ENCODE results near the gene NKX3-2. TPM values are rescaled to one million over a fixed set of nuclear protein-coding genes. Genes with fewer than 3 reads are reported as not detected.

The NKX3-2 gene
- total RNA-seq, 1 experiment from 2014 or later = 1.4 TPM

GRCh38 chr4:13555325-13555724 is 11.0 kb upstream of the NKX3-2 start (continued):
- TF ChIP-seq SIN3A (IDR thresholded peaks at IDR 0.05; ENCODE audit: low read depth) (no peak), ZNF274 (IDR thresholded peaks at IDR 0.05; ENCODE audit: low read depth, low read length) (no peak), ZFX (IDR thresholded peaks at IDR 0.05) (no peak), FOSL1 (IDR thresholded peaks at IDR 0.05; ENCODE audit: low read depth) (no peak), POLR2A (IDR thresholded peaks at IDR 0.05; ENCODE audit: borderline replicate concordance, extremely low read depth, insufficient read depth, insufficient read length) (no peak), ELF1 (IDR thresholded peaks at IDR 0.05; ENCODE audit: borderline replicate concordance, low read depth) (no peak), EGR1 (IDR thresholded peaks at IDR 0.05; ENCODE audit: low read depth) (no peak), REST (IDR thresholded peaks at IDR 0.05; ENCODE audit: low read depth) (no peak), YY1 (IDR thresholded peaks at IDR 0.05; ENCODE audit: extremely low read depth, insufficient replicate concordance, low read depth, low read length) (no peak)

- Histone ChIP-seq H3K4me1 (ENCODE audit: control insufficient read depth in 1 of 2, insufficient read depth in 2 of 2, low read length in 2 of 2) (peaks cover 0 to 14% of the 10 kb centered on the region in 2 experiments; a peak in 2 of 4 replicates), H3K27ac (ENCODE audit: low read depth, low read length) (no peak overlapping the region), H3K4me3 (replicated peaks in 1 of 2; ENCODE audit: low read depth in 1 of 2, low read length in 2 of 2) (no peak overlapping the region), H3K9me2 (ENCODE audit: insufficient read depth) (no peaks in the 10 kb centered on the region), H3K27me3 (ENCODE audit: insufficient read depth, low read length) (no peaks in the 10 kb centered on the region), H3K36me3 (ENCODE audit: control insufficient read depth in 1 of 2, insufficient read depth in 2 of 2, low read length in 2 of 2) (no peaks in the 10 kb centered on the region), H3K79me2 (ENCODE audit: insufficient read depth, low read length) (no peaks in the 10 kb centered on the region), H4K20me1 (ENCODE audit: insufficient read depth) (no peaks in the 10 kb centered on the region), H3K4me2 (ENCODE audit: low read length) (no peak overlapping the region), H2AFZ (ENCODE audit: low read depth, low read length, poor library complexity, severe bottlenecking) (no peak overlapping the region), H3K9me3 (ENCODE audit: control insufficient read depth in 1 of 2, insufficient read depth in 1 of 2, low read depth in 1 of 2, low read length in 2 of 2) (no peaks in the 10 kb centered on the region), H3K9ac (ENCODE audit: low read length) (no peak overlapping the region)
- CTCF ChIA-PET = no interaction called here
- TF ChIP-seq RAD21 (IDR thresholded peaks at IDR 0.05; ENCODE audit: low read depth) (no peak), FOSL1 (IDR thresholded peaks at IDR 0.05; ENCODE audit: low read depth) (no peak), ZBTB33 (IDR thresholded peaks at IDR 0.05; ENCODE audit: extremely low read depth, insufficient replicate concordance, low read length) (no peak), EZH2phosphoT487 (IDR thresholded peaks at IDR 0.05; ENCODE audit: borderline replicate concordance) (no peak), POLR2AphosphoS5 (IDR thresholded peaks at IDR 0.05; ENCODE audit: low read depth, low read length) (no peak), SRF (IDR thresholded peaks at IDR 0.05; ENCODE audit: low read depth) (no peak), YY1 (IDR thresholded peaks at IDR 0.05; ENCODE audit: extremely low read depth, insufficient replicate concordance, low read depth, low read length) (no peak), ZFX (IDR thresholded peaks at IDR 0.05) (no peak), CTCF (IDR thresholded peaks at IDR 0.05 in 2 of 3, conservative IDR thresholded peaks at IDR 0.05 in 1 of 3; ENCODE audit: borderline replicate concordance in 1 of 3, insufficient read depth in 1 of 3, low read depth in 2 of 3, low read length in 2 of 3) (no peak), MAX (IDR thresholded peaks at IDR 0.05) (no peak), SIN3A (IDR thresholded peaks at IDR 0.05; ENCODE audit: low read depth) (no peak), POLR2A (IDR thresholded peaks at IDR 0.05; ENCODE audit: borderline replicate concordance, extremely low read depth, insufficient read depth, insufficient read length) (no peak), SP1 (IDR thresholded peaks at IDR 0.05; ENCODE audit: low read depth) (no peak)
- DNase-seq (ENCODE audit: low read depth, low spot score) (no peak), ATAC-seq (no peak)
- no TSS peak for BruUV-seq (replicated peaks)
- RAD21 ChIA-PET (ENCODE audit: low non-redundant PET in 1 of 2, low total read pairs in 2 of 2, uncharacterized antibody in 2 of 2, unreplicated experiment in 2 of 2) = no interaction called here
- POLR2A ChIA-PET = no interaction called here
- intact Hi-C loops (cut with micrococcal nuclease) = no loop called here
Observed at GRCh38 chr4:13553081-13553480, 8.8 kb upstream of the NKX3-2 start.
